GM21723 (cell line): ENCODE results near the gene RPN2.

Experiments
- ATAC-seq: cut with Tn5 transposase; IDR thresholded peaks from one replicate; pipeline ENCODE4 v1.9.1; 2021; ENCODE audit warnings: mild to moderate bottlenecking, moderate library complexity; ENCODE audit not compliant: unreplicated experiment

RPN2 gene

GRCh38 chr20:37288091-37288490, 109.0 kb downstream of the RPN2 start:
- no peak for ATAC-seq

- ATAC-seq, result no peak
These were observed 111.2 kb downstream of the RPN2 start for GRCh38 chr20:37290158-37290810.
